SK-N-SH treated with all-trans-retinoic acid at 6 μM for 48 hours (cell line): Measurements from ENCODE around the gene SIX5.
A peak's percentile ranks its signal among the peaks of the same experiment; 100 is the strongest.

Experiments
- ATAC-seq: fragments of 200-7000 bp; cut with Tn5 transposase; 3 replicates; pipeline ENCODE4 v1.9.1; 2020; ENCODE audit warnings: mild to moderate bottlenecking, moderate library complexity
- ARNTL ChIP-seq: fragments of 450-650 bp; formaldehyde crosslinking; IDR thresholded peaks from 2 replicates; pipeline ENCODE4 v1.5.0; 2020; ENCODE audit warnings: low read depth, mild to moderate bottlenecking, moderate library complexity, borderline replicate concordance
- BACH2 ChIP-seq: fragments of 250-450 bp; sonication (Bioruptor Pico); IDR thresholded peaks from 2 replicates; pipeline ENCODE4 v1.9.0; 2021; ENCODE audit warnings: mild to moderate bottlenecking, borderline replicate concordance
- CREB5 ChIP-seq: fragments of 250-450 bp; sonication (Bioruptor Pico); IDR thresholded peaks from 2 replicates; pipeline ENCODE4 v1.5.1; 2020; ENCODE audit warnings: low read depth, mild to moderate bottlenecking, moderate library complexity
- CSDC2 ChIP-seq: fragments of 250-450 bp; sonication (Bioruptor Pico); IDR thresholded peaks from 2 replicates; pipeline ENCODE4 v1.5.0; 2020; ENCODE audit warnings: mild to moderate bottlenecking, moderate library complexity
- CSRNP3 ChIP-seq: fragments of 250-450 bp; sonication (Bioruptor Pico); IDR thresholded peaks from 2 replicates; pipeline ENCODE4 v1.5.1; 2021; ENCODE audit warnings: mild to moderate bottlenecking, moderate library complexity
- ESRRG ChIP-seq: fragments of 250-450 bp; sonication (Bioruptor Pico); IDR thresholded peaks from 2 replicates; pipeline ENCODE4 v1.6.1; 2021; ENCODE audit warnings: mild to moderate bottlenecking
- ISL1 ChIP-seq: fragments of 250-450 bp; sonication (Bioruptor Pico); IDR thresholded peaks from 2 replicates; pipeline ENCODE4 v2.1.2; 2022; ENCODE audit warnings: mild to moderate bottlenecking, moderate library complexity
- PATZ1 ChIP-seq: fragments of 250-450 bp; sonication (Bioruptor Pico); IDR thresholded peaks from 2 replicates; pipeline ENCODE4 v1.8.0; 2020; ENCODE audit warnings: mild to moderate bottlenecking, moderate library complexity, borderline replicate concordance
- POU6F1 ChIP-seq: fragments of 250-450 bp; sonication (Bioruptor Pico); IDR thresholded peaks from 2 replicates; pipeline ENCODE4 v1.8.0; 2021; ENCODE audit warnings: low read depth, mild to moderate bottlenecking, moderate library complexity, borderline replicate concordance
- PPARA ChIP-seq: fragments of 250-450 bp; sonication (Bioruptor Pico); IDR thresholded peaks from 2 replicates; pipeline ENCODE4 v1.5.0; 2020; ENCODE audit warnings: mild to moderate bottlenecking, borderline replicate concordance
- RARB ChIP-seq: fragments of 250-450 bp; sonication (Bioruptor Pico); IDR thresholded peaks from 2 replicates; pipeline ENCODE4 v1.8.0; 2021; ENCODE audit warnings: mild to moderate bottlenecking, moderate library complexity
- SNAI2 ChIP-seq: fragments of 250-450 bp; sonication (Bioruptor Pico); IDR thresholded peaks from 2 replicates; pipeline ENCODE4 v1.5.0; 2020; ENCODE audit warnings: mild to moderate bottlenecking, moderate library complexity
- TCF4 ChIP-seq: fragments of 250-450 bp; sonication (Bioruptor Pico); IDR thresholded peaks from 2 replicates; pipeline ENCODE4 v1.8.0; 2021; ENCODE audit warnings: mild to moderate bottlenecking, moderate library complexity, borderline replicate concordance
- TOX ChIP-seq: fragments of 250-450 bp; sonication (Bioruptor Pico); IDR thresholded peaks from 2 replicates; pipeline ENCODE4 v1.8.0; 2021; ENCODE audit warnings: mild to moderate bottlenecking, moderate library complexity, borderline replicate concordance
- TSHZ2 ChIP-seq: fragments of 250-450 bp; sonication (Bioruptor Pico); IDR thresholded peaks from 2 replicates; pipeline ENCODE4 v1.5.0; 2020; ENCODE audit warnings: mild to moderate bottlenecking, moderate library complexity
- ZC3H10 ChIP-seq: fragments of 250-450 bp; sonication (Bioruptor Pico); IDR thresholded peaks from 2 replicates; pipeline ENCODE4 v1.5.1; 2021; ENCODE audit warnings: mild to moderate bottlenecking, moderate library complexity
- ZFP3 ChIP-seq: fragments of 250-450 bp; sonication (Bioruptor Pico); IDR thresholded peaks from 2 replicates; pipeline ENCODE4 v1.5.0; 2020; ENCODE audit warnings: mild to moderate bottlenecking, moderate library complexity
- ZFP30 ChIP-seq: fragments of 450-650 bp; formaldehyde crosslinking; IDR thresholded peaks from 2 replicates; pipeline ENCODE4 v1.5.0; 2022; ENCODE audit warnings: mild to moderate bottlenecking, moderate library complexity
- ZNF70 ChIP-seq: fragments of 450-650 bp; formaldehyde crosslinking; IDR thresholded peaks from 2 replicates; pipeline ENCODE4 v1.5.0; 2020; ENCODE audit warnings: mild to moderate bottlenecking, moderate library complexity
- ZNF8 ChIP-seq: fragments of 450-650 bp; formaldehyde crosslinking; IDR thresholded peaks from 2 replicates; pipeline ENCODE4 v1.5.0; 2020; ENCODE audit warnings: mild to moderate bottlenecking, moderate library complexity

Gene SIX5

GRCh38 chr19:45777395-45777961, 8.4 kb upstream of the SIX5 start (continued):
- no peak for TF ChIP-seq TSHZ2 (CRISPR knock-in tag)
- no peak for TF ChIP-seq ZFP3 (CRISPR knock-in tag)
- no peak for TF ChIP-seq ARNTL (CRISPR knock-in tag)

GRCh38 chr19:45774765-45775164, 5.7 kb upstream of the SIX5 start:
- ATAC-seq: no peak
- TF ChIP-seq CSDC2 (CRISPR knock-in tag): no peak
- no peak for TF ChIP-seq PPARA (CRISPR knock-in tag)
- no peak for TF ChIP-seq ZNF70 (CRISPR knock-in tag)
- TF ChIP-seq ESRRG: no peak

- TF ChIP-seq TCF4 (CRISPR knock-in tag) (peak; percentile 74), POU6F1 (CRISPR knock-in tag) (no peak)
- ATAC-seq: no peak
Observed at GRCh38 chr19:45773384-45773783, 4.3 kb upstream of the SIX5 start.

- ATAC-seq: no peak
- TF ChIP-seq ARNTL (CRISPR knock-in tag) (no peak), ZFP3 (CRISPR knock-in tag) (no peak), CSRNP3 (CRISPR knock-in tag) (no peak), PATZ1 (CRISPR knock-in tag) (no peak), RARB (CRISPR knock-in tag) (no peak), TOX (CRISPR knock-in tag) (no peak), ZC3H10 (CRISPR knock-in tag) (no peak), ZFP30 (CRISPR knock-in tag) (no peak), CSDC2 (CRISPR knock-in tag) (no peak), BACH2 (CRISPR knock-in tag) (no peak), TSHZ2 (CRISPR knock-in tag) (no peak), POU6F1 (CRISPR knock-in tag) (no peak), CREB5 (no peak), ESRRG (no peak), ISL1 (CRISPR knock-in tag) (no peak), ZNF8 (CRISPR knock-in tag) (no peak), SNAI2 (CRISPR knock-in tag) (no peak)
Observed at GRCh38 chr19:45772912-45773311, 3.9 kb upstream of the SIX5 start.
